Progenitor cell of endocrine pancreas (in vitro differentiated cells): ENCODE data around the gene TDRD7. TPM values are rescaled to one million over a fixed set of nuclear protein-coding genes. Genes with fewer than 3 reads are reported as not detected.

Experiments used
- DNase-seq: peaks from one replicate; pipeline ENCODE4 v3.0.0; 2021; ENCODE audit warnings: low spot score; ENCODE audit not compliant: unreplicated experiment
- H3K27ac Mint-ChIP-seq: 2 replicates; pipeline ENCODE4 v1.8.0; 2021; ENCODE audit warnings: mild to moderate bottlenecking, moderate library complexity, mixed read lengths
- H3K27me3 Mint-ChIP-seq: 2 replicates; pipeline ENCODE4 v1.8.0; 2021; ENCODE audit warnings: mixed read lengths
- H3K36me3 Mint-ChIP-seq: 2 replicates; pipeline ENCODE4 v1.8.0; 2022; ENCODE audit warnings: mixed read lengths; ENCODE audit not compliant: insufficient read depth
- H3K4me1 Mint-ChIP-seq: 2 replicates; pipeline ENCODE4 v1.8.0; 2021; ENCODE audit warnings: low read depth, mixed read lengths
- H3K4me3 Mint-ChIP-seq: 2 replicates; pipeline ENCODE4 v1.8.0; 2021; ENCODE audit warnings: low read depth, mild to moderate bottlenecking, moderate library complexity, mixed read lengths
- H3K9me3 Mint-ChIP-seq: 2 replicates; pipeline ENCODE4 v1.8.0; 2021; ENCODE audit warnings: low read depth, mixed read lengths
- CTCF ChIP-seq: fragments of 200-600 bp; sonication (generic); IDR thresholded peaks from one replicate; pipeline ENCODE4 v1.5.0; 2021; ENCODE audit warnings: antibody characterized with exemption, mild to moderate bottlenecking; ENCODE audit not compliant: unreplicated experiment
- total RNA-seq: library from RNA; stranded (reverse); gene quantifications from 2 replicates; pipeline ENCODE4 v1.2.1, GENCODE V29; 2021

The TDRD7 gene
- total RNA-seq, 1 donor from 2014 or later = 14.2 TPM

DNA sequence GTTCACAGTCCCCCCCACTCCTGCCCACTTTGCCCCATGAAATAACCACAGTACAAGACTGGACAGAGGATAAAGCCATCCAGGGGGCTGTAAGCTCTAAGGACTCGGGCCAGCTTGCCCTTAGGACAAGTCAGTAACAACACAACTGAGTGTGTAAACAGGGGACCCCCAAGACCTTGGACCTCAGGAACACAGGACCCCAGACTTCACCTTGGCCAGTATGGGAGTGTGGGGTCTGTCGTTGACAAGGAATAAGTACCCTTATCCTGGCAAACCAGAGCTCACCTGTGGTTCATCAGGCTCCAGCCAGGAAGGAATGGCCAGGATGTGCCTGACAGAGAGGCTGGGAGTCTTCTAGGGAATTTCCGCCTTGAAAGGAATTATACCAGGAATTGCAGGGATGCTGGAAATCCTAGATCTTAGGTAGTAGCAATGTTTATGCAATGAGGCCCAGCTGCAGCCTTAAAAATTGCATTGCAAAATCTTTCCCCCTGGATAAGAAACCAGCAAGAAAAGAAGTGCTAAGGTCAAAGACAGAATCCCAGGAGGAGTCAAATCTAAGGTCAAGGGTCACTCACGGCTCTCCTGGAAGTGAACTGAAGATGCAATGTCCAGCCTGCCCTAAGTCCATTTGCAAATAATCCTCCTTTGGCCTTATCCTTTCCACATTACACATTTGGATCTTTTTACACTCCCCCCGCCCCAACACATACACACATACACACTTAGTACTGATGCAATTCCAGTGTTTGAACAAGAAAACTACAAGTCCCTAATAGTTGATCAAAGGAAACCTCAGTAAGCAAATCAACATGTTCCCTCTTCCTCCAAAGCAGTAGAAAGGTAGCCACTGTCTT lies 27.3 kb upstream of the TDRD7 start:
- H3K4me3 Mint-ChIP-seq = no peak overlapping the region
- peaks cover 51% of the 10 kb centered on the region for H3K4me1 Mint-ChIP-seq
- TF ChIP-seq CTCF = no peak
- peaks cover 4% of the 10 kb centered on the region for H3K36me3 Mint-ChIP-seq
- H3K27me3 Mint-ChIP-seq = no peaks in the 10 kb centered on the region
- H3K9me3 Mint-ChIP-seq = no peaks in the 10 kb centered on the region
- no peak overlapping the region for H3K27ac Mint-ChIP-seq
- no peak for DNase-seq

DNA sequence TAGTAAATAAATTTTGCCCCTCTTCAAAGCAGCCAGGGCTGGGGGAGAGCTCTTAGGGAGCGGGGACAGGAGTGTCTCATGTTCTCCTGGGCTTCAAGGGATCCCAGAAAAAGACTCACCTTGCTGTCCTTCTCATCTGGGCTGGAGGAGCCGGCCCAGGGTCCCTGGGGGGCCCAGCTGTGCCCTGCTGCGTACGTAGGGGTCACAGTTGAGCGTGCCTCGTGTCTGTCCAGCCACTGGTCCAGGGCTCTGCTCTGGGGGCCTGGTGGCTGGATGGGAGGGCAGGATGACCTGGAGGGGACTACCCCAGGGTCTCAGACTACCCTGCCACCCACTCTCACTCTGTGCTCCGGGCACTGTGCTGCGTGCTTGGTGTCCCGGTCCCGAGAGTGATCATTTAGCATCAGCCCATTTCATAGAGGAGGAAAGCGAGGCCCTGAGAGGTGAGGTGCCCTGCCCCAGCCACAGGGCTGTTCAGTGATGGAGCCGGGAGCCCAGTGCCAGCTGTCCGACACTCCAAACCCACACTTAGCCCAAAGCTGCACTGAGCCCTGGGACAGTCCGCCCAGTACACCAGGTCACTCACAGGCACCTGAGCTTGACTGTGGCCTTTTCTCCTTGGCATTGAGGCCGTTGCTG lies 26.2 kb upstream of the TDRD7 start:
- no peak for DNase-seq
- TF ChIP-seq CTCF = no peak
- Mint-ChIP-seq H3K4me1 (peaks cover 47% of the 10 kb centered on the region), H3K36me3 (peaks cover under 1% of the 10 kb centered on the region), H3K9me3 (no peaks in the 10 kb centered on the region), H3K27me3 (no peaks in the 10 kb centered on the region), H3K4me3 (no peak overlapping the region), H3K27ac (no peak overlapping the region)

DNA sequence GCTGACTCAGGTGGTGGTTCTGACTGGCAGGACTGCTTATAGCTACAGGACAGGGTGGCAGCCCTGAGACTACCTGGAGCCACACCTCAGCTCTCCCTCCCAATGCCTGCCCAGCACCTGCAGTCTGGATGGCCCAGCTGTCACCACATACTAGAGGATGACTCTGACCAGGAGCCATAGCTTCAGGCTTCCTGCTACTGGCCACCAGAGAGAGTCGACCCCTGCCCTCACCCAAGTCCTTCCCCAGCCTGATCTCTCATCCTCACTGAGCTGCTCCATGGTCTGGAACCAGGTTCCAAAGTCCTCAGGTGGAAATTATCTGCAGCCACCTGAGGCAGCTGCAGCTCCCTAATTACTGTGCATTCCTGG lies 25.6 kb upstream of the TDRD7 start:
- TF ChIP-seq CTCF = no peak
- no peaks in the 10 kb centered on the region for H3K27me3 Mint-ChIP-seq
- no peak overlapping the region for H3K27ac Mint-ChIP-seq
- no peak overlapping the region for H3K4me3 Mint-ChIP-seq
- no peaks in the 10 kb centered on the region for H3K36me3 Mint-ChIP-seq
- H3K9me3 Mint-ChIP-seq = no peaks in the 10 kb centered on the region
- peaks cover 43% of the 10 kb centered on the region for H3K4me1 Mint-ChIP-seq
- no peak for DNase-seq

DNA sequence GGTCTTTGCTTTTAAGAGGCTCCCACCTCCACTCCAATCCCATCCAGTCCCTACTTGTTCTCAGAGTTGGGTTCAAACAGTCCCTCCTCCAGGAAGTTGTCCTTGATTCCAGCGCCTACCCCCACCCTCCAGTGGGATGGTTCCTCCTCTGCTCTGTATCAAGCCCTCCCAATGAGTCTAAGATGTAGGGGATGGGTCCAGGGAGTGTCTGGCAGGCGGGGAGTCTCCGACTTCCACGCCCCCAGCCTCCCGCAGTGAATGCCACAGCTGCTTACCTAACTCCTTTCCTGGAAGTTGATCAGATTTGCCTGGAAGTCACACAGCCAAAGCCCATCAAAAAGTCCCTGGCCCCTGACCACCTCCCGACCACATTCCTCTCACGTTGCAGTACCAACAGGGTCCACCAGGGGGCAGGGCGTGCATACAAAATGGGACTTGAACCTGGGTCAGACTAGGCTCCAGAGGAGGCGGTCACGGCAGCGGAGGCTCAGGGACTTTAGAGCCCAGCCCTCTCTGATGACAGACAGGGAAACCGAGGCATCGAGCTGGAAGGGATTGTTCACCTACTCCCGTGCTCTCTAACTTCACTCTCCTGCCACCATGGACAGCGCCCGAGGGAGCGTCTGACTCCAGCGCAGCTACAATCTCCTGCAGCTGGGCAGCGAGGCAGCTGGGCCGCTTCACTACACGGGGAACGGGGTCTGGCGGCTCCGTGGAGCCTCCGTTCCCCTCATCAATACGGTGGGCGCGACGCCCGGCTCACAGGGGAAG lies 25.0 kb upstream of the TDRD7 start:
- DNase-seq = peak; percentile 63
- Mint-ChIP-seq H3K4me1 (peaks cover 36% of the 10 kb centered on the region), H3K4me3 (no peak overlapping the region), H3K36me3 (no peaks in the 10 kb centered on the region), H3K9me3 (no peaks in the 10 kb centered on the region), H3K27me3 (no peaks in the 10 kb centered on the region), H3K27ac (peak overlapping the region; percentile 33)
- peak; percentile 97 for TF ChIP-seq CTCF

- H3K36me3 Mint-ChIP-seq = no peaks in the 10 kb centered on the region
- peaks cover 31% of the 10 kb centered on the region for H3K4me1 Mint-ChIP-seq
- DNase-seq = no peak
- TF ChIP-seq CTCF = no peak
- H3K4me3 Mint-ChIP-seq = no peak overlapping the region
- no peak overlapping the region for H3K27ac Mint-ChIP-seq
- no peaks in the 10 kb centered on the region for H3K9me3 Mint-ChIP-seq
- no peaks in the 10 kb centered on the region for H3K27me3 Mint-ChIP-seq
Measured at GRCh38 chr9:97387504-97387886, 24.4 kb upstream of the TDRD7 start.
